HFF-Myc (cell line): ENCODE results near the gene FOSL1.
"Not testable (repeated sequence)": the region's sequence is repeated elsewhere in the genome, so short reads cannot be mapped to it uniquely, and the experiment has no call there.

Source experiments
- DNase-seq: peaks from one replicate; pipeline ENCODE4 v3.0.0-alpha.2; 2011; ENCODE audit warnings: low read depth; ENCODE audit errors: extremely low read depth
- H3K4me3 ChIP-seq: replicated peaks from 2 replicates; pipeline ENCODE4 v1.5.1; 2011; ENCODE audit warnings: low read depth, mild to moderate bottlenecking, control low read depth, low read length
- CTCF ChIP-seq: IDR thresholded peaks from 2 replicates; pipeline ENCODE4 v1.5.1; 2012; ENCODE audit warnings: mild to moderate bottlenecking, low read depth, low read length, control low read depth; ENCODE audit errors: missing control alignments

The FOSL1 gene

GRCh38 chr11:65896034-65896999 lies 3.9 kb downstream of the FOSL1 start:
- H3K4me3 ChIP-seq, result peak overlapping the region; percentile 71
- no peak for TF ChIP-seq CTCF
- no peak for DNase-seq

GRCh38 chr11:65895482-65895981 lies 4.7 kb downstream of the FOSL1 start:
- peak overlapping the region; percentile 71 for H3K4me3 ChIP-seq
- DNase-seq, result no peak
- no peak for TF ChIP-seq CTCF

GRCh38 chr11:65894034-65894591 lies 6.1 kb downstream of the FOSL1 start:
- no peak for DNase-seq
- H3K4me3 ChIP-seq, result peak overlapping the region; percentile 21
- no peak for TF ChIP-seq CTCF

GRCh38 chr11:65892661-65893317 lies 7.4 kb downstream of the FOSL1 start:
- no peak for TF ChIP-seq CTCF
- no peak for DNase-seq
- H3K4me3 ChIP-seq, result peak overlapping the region; percentile 57

GRCh38 chr11:65892137-65892540 lies 8.0 kb downstream of the FOSL1 start:
- H3K4me3 ChIP-seq, result peak overlapping the region; percentile 57
- not testable (repeated sequence) for DNase-seq

- TF ChIP-seq CTCF, result peak; percentile 35
- DNase-seq, result no peak
Observed at GRCh38 chr11:65891219-65892136, 8.7 kb downstream of the FOSL1 start.

More at GRCh38 chr11:65891219-65892136, 8.7 kb downstream of the FOSL1 start:
- H3K4me3 ChIP-seq, result peak overlapping the region; percentile 57
